SK-N-SH treated with all-trans-retinoic acid at 6 μM for 48 hours (cell line): Measurements from ENCODE around the gene SETD3.

Experiments
- ATAC-seq: fragments of 200-7000 bp; cut with Tn5 transposase; 3 replicates; pipeline ENCODE4 v1.9.1; 2020; ENCODE audit warnings: mild to moderate bottlenecking, moderate library complexity
- ARNTL ChIP-seq: fragments of 450-650 bp; formaldehyde crosslinking; IDR thresholded peaks from 2 replicates; pipeline ENCODE4 v1.5.0; 2020; ENCODE audit warnings: low read depth, mild to moderate bottlenecking, moderate library complexity, borderline replicate concordance
- BACH2 ChIP-seq: fragments of 250-450 bp; sonication (Bioruptor Pico); IDR thresholded peaks from 2 replicates; pipeline ENCODE4 v1.9.0; 2021; ENCODE audit warnings: mild to moderate bottlenecking, borderline replicate concordance
- CSDC2 ChIP-seq: fragments of 250-450 bp; sonication (Bioruptor Pico); IDR thresholded peaks from 2 replicates; pipeline ENCODE4 v1.5.0; 2020; ENCODE audit warnings: mild to moderate bottlenecking, moderate library complexity
- ESRRG ChIP-seq: fragments of 250-450 bp; sonication (Bioruptor Pico); IDR thresholded peaks from 2 replicates; pipeline ENCODE4 v1.6.1; 2021; ENCODE audit warnings: mild to moderate bottlenecking
- GLIS3 ChIP-seq: fragments of 250-450 bp; sonication (Bioruptor Pico); IDR thresholded peaks from 2 replicates; pipeline ENCODE4 v1.5.0; 2020; ENCODE audit warnings: mild to moderate bottlenecking, moderate library complexity
- ISL1 ChIP-seq: fragments of 250-450 bp; sonication (Bioruptor Pico); IDR thresholded peaks from 2 replicates; pipeline ENCODE4 v2.1.2; 2022; ENCODE audit warnings: mild to moderate bottlenecking, moderate library complexity
- OSR1 ChIP-seq: fragments of 250-450 bp; sonication (Bioruptor Pico); IDR thresholded peaks from 2 replicates; pipeline ENCODE4 v1.8.0; 2022; ENCODE audit warnings: moderate library complexity, mild to moderate bottlenecking, inconsistent platforms
- RARB ChIP-seq: fragments of 250-450 bp; sonication (Bioruptor Pico); IDR thresholded peaks from 2 replicates; pipeline ENCODE4 v1.8.0; 2021; ENCODE audit warnings: mild to moderate bottlenecking, moderate library complexity
- TCF4 ChIP-seq: fragments of 250-450 bp; sonication (Bioruptor Pico); IDR thresholded peaks from 2 replicates; pipeline ENCODE4 v1.8.0; 2021; ENCODE audit warnings: mild to moderate bottlenecking, moderate library complexity, borderline replicate concordance
- TOX ChIP-seq: fragments of 250-450 bp; sonication (Bioruptor Pico); IDR thresholded peaks from 2 replicates; pipeline ENCODE4 v1.8.0; 2021; ENCODE audit warnings: mild to moderate bottlenecking, moderate library complexity, borderline replicate concordance
- ZC3H10 ChIP-seq: fragments of 250-450 bp; sonication (Bioruptor Pico); IDR thresholded peaks from 2 replicates; pipeline ENCODE4 v1.5.1; 2021; ENCODE audit warnings: mild to moderate bottlenecking, moderate library complexity
- ZFP3 ChIP-seq: fragments of 250-450 bp; sonication (Bioruptor Pico); IDR thresholded peaks from 2 replicates; pipeline ENCODE4 v1.5.0; 2020; ENCODE audit warnings: mild to moderate bottlenecking, moderate library complexity
- ZFP30 ChIP-seq: fragments of 450-650 bp; formaldehyde crosslinking; IDR thresholded peaks from 2 replicates; pipeline ENCODE4 v1.5.0; 2022; ENCODE audit warnings: mild to moderate bottlenecking, moderate library complexity
- ZNF565 ChIP-seq: fragments of 450-650 bp; formaldehyde crosslinking; conservative IDR thresholded peaks from 2 replicates; pipeline ENCODE4 v1.5.0; 2020; ENCODE audit warnings: low read depth, mild to moderate bottlenecking, moderate library complexity
- ZNF8 ChIP-seq: fragments of 450-650 bp; formaldehyde crosslinking; IDR thresholded peaks from 2 replicates; pipeline ENCODE4 v1.5.0; 2020; ENCODE audit warnings: mild to moderate bottlenecking, moderate library complexity
- TF ChIP-seq, protein P1 (sequence below): fragments of 250-450 bp; sonication (Bioruptor Pico); IDR thresholded peaks from 2 replicates; pipeline ENCODE4 v1.5.1; 2021; ENCODE audit warnings: mild to moderate bottlenecking, moderate library complexity
- TF ChIP-seq, protein P2 (sequence below): fragments of 250-450 bp; sonication (Bioruptor Pico); IDR thresholded peaks from 2 replicates; pipeline ENCODE4 v1.5.0; 2020; ENCODE audit warnings: mild to moderate bottlenecking, moderate library complexity
- TF ChIP-seq, protein P3 (sequence below): fragments of 250-450 bp; sonication (Bioruptor Pico); IDR thresholded peaks from 2 replicates; pipeline ENCODE4 v1.5.1; 2020; ENCODE audit warnings: low read depth, mild to moderate bottlenecking, moderate library complexity
- TF ChIP-seq, protein P4 (sequence below): fragments of 250-450 bp; sonication (Bioruptor Pico); IDR thresholded peaks from 2 replicates; pipeline ENCODE4 v1.8.0; 2021; ENCODE audit warnings: low read depth, mild to moderate bottlenecking, moderate library complexity, borderline replicate concordance
- TF ChIP-seq, protein P5 (sequence below): fragments of 250-450 bp; sonication (Bioruptor Pico); IDR thresholded peaks from 2 replicates; pipeline ENCODE4 v1.8.0; 2020; ENCODE audit warnings: mild to moderate bottlenecking, moderate library complexity, borderline replicate concordance

Gene SETD3

DNA sequence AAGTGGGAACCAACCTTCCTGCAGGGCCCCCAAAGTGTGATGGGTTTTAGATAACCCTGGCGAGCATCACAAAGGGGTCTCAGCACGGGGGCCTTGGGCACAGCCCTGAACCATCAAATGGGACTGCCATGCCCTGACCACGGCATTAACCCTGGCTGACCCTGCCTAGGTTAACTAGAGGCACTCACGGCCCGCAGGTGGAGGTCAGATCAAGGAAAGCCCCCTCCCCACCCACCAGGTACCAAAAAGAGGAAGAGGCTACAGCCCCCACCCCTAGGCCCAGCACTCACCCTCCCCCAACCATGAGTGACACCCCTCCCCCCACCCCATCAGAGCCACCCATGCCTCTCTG, 43.0 kb upstream of the SETD3 start (continued):
- no peak for TF ChIP-seq GLIS3 (CRISPR knock-in tag)
- TF ChIP-seq, protein P1, sequence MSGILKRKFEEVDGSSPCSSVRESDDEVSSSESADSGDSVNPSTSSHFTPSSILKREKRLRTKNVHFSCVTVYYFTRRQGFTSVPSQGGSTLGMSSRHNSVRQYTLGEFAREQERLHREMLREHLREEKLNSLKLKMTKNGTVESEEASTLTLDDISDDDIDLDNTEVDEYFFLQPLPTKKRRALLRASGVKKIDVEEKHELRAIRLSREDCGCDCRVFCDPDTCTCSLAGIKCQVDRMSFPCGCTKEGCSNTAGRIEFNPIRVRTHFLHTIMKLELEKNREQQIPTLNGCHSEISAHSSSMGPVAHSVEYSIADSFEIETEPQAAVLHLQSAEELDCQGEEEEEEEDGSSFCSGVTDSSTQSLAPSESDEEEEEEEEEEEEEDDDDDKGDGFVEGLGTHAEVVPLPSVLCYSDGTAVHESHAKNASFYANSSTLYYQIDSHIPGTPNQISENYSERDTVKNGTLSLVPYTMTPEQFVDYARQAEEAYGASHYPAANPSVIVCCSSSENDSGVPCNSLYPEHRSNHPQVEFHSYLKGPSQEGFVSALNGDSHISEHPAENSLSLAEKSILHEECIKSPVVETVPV, result no peak
- no peak for TF ChIP-seq ESRRG
- no peak for TF ChIP-seq ZC3H10 (CRISPR knock-in tag)
- TF ChIP-seq ZNF8 (CRISPR knock-in tag), result no peak
- TF ChIP-seq, protein P2, sequence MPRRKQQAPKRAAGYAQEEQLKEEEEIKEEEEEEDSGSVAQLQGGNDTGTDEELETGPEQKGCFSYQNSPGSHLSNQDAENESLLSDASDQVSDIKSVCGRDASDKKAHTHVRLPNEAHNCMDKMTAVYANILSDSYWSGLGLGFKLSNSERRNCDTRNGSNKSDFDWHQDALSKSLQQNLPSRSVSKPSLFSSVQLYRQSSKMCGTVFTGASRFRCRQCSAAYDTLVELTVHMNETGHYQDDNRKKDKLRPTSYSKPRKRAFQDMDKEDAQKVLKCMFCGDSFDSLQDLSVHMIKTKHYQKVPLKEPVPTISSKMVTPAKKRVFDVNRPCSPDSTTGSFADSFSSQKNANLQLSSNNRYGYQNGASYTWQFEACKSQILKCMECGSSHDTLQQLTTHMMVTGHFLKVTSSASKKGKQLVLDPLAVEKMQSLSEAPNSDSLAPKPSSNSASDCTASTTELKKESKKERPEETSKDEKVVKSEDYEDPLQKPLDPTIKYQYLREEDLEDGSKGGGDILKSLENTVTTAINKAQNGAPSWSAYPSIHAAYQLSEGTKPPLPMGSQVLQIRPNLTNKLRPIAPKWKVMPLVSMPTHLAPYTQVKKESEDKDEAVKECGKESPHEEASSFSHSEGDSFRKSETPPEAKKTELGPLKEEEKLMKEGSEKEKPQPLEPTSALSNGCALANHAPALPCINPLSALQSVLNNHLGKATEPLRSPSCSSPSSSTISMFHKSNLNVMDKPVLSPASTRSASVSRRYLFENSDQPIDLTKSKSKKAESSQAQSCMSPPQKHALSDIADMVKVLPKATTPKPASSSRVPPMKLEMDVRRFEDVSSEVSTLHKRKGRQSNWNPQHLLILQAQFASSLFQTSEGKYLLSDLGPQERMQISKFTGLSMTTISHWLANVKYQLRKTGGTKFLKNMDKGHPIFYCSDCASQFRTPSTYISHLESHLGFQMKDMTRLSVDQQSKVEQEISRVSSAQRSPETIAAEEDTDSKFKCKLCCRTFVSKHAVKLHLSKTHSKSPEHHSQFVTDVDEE (CRISPR knock-in tag), result no peak
- TF ChIP-seq ZNF565 (CRISPR knock-in tag), result no peak

DNA sequence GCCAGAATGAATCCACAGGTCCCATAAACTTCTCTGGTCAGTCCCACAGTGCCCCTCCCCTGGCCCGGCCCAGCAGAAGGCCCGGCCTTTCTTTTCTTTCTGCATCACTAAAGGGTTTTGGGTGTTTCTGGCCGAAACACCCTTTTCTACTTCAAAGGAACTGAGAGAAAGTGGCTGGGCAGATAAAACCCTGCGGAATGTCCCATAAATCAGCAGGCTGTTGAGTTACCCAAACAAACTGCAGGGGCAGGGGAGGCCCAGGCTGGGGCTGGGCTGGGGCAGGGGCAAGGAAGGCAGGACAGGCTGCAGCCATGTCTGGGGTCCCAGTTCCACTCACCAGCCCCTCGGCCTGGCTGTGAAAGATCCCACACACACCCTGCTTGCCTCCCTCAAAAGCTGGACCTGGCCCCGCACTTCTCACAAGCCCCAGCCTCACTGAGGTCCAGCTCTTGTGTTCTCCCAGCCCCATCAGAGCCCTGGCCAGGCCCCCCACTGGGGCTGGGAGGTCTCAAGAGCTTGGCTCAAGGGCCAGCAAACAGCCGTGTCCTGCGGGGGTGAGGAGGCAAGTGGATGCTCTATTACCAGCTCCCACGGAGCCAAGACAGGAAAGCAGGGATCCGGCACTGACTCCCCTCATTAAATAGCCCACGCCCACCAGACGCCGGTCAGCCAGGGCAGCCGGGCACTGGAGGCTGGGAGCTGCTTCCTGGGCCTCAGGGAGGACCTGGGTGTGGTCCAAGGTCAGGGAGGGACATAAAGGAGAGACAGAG, 42.5 kb upstream of the SETD3 start:
- no peak for ATAC-seq

DNA sequence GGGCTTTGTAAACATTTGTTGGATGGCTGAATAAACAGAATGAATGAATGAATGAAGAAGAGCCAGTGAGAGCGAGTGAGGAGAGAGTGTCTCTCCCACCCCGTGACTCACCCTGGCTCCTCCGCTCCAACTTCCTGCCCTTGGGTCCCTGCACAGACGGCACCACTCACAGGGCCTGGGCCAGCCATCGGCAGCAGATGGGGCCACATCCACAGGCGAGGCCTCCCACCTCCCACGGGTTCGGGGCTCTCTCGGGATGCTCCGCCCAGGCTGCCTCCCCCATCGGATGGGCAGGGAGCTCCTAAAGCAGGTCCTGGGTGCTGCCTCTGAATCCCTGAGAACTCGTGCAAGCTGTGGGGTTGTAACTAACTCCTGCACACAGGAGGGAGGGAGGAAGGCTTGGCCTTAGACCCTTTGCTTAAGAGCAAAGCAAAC, 41.8 kb upstream of the SETD3 start:
- no peak for TF ChIP-seq CSDC2 (CRISPR knock-in tag)
- no peak for TF ChIP-seq TOX (CRISPR knock-in tag)
- TF ChIP-seq, protein P3, sequence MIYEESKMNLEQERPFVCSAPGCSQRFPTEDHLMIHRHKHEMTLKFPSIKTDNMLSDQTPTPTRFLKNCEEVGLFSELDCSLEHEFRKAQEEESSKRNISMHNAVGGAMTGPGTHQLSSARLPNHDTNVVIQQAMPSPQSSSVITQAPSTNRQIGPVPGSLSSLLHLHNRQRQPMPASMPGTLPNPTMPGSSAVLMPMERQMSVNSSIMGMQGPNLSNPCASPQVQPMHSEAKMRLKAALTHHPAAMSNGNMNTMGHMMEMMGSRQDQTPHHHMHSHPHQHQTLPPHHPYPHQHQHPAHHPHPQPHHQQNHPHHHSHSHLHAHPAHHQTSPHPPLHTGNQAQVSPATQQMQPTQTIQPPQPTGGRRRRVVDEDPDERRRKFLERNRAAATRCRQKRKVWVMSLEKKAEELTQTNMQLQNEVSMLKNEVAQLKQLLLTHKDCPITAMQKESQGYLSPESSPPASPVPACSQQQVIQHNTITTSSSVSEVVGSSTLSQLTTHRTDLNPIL (CRISPR knock-in tag), result no peak
- TF ChIP-seq BACH2 (CRISPR knock-in tag), result no peak
- no peak for TF ChIP-seq ZNF8 (CRISPR knock-in tag)
- no peak for TF ChIP-seq ESRRG
- TF ChIP-seq, protein P4, sequence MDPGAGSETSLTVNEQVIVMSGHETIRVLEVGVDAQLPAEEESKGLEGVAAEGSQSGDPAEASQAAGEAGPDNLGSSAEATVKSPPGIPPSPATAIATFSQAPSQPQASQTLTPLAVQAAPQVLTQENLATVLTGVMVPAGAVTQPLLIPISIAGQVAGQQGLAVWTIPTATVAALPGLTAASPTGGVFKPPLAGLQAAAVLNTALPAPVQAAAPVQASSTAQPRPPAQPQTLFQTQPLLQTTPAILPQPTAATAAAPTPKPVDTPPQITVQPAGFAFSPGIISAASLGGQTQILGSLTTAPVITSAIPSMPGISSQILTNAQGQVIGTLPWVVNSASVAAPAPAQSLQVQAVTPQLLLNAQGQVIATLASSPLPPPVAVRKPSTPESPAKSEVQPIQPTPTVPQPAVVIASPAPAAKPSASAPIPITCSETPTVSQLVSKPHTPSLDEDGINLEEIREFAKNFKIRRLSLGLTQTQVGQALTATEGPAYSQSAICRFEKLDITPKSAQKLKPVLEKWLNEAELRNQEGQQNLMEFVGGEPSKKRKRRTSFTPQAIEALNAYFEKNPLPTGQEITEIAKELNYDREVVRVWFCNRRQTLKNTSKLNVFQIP (CRISPR knock-in tag), result no peak
- TF ChIP-seq OSR1, result no peak
- TF ChIP-seq ZNF565 (CRISPR knock-in tag), result no peak
- no peak for TF ChIP-seq ZFP3 (CRISPR knock-in tag)
- no peak for TF ChIP-seq GLIS3 (CRISPR knock-in tag)
- TF ChIP-seq, protein P5, sequence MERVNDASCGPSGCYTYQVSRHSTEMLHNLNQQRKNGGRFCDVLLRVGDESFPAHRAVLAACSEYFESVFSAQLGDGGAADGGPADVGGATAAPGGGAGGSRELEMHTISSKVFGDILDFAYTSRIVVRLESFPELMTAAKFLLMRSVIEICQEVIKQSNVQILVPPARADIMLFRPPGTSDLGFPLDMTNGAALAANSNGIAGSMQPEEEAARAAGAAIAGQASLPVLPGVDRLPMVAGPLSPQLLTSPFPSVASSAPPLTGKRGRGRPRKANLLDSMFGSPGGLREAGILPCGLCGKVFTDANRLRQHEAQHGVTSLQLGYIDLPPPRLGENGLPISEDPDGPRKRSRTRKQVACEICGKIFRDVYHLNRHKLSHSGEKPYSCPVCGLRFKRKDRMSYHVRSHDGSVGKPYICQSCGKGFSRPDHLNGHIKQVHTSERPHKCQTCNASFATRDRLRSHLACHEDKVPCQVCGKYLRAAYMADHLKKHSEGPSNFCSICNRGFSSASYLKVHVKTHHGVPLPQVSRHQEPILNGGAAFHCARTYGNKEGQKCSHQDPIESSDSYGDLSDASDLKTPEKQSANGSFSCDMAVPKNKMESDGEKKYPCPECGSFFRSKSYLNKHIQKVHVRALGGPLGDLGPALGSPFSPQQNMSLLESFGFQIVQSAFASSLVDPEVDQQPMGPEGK (CRISPR knock-in tag), result no peak
- TF ChIP-seq, protein P2 (CRISPR knock-in tag), result no peak
- no peak for TF ChIP-seq ISL1
- TF ChIP-seq ZC3H10 (CRISPR knock-in tag), result no peak
- no peak for TF ChIP-seq TCF4 (CRISPR knock-in tag)
- TF ChIP-seq, protein P1, result no peak
- TF ChIP-seq ARNTL (CRISPR knock-in tag), result no peak
- no peak for TF ChIP-seq ZFP30 (CRISPR knock-in tag)
- no peak for TF ChIP-seq RARB
- TF ChIP-seq, all 23 proteins: peak for 0
- ATAC-seq, result peak; percentile 47

More for the DNA sequence above, 42.5 kb upstream of the SETD3 start:
- no peak for TF ChIP-seq ARNTL (CRISPR knock-in tag)
